Nephron progenitor cell (in vitro differentiated cells): ENCODE results near the gene TTC39B.
A peak's percentile ranks its signal among the peaks of the same experiment; 100 is the strongest.
"Not testable (repeated sequence)": the region's sequence is repeated elsewhere in the genome, so short reads cannot be mapped to it uniquely, and the experiment has no call there.

Experiments
- DNase-seq: peaks from one replicate; pipeline ENCODE4 v3.0.0; 2021
- H3K27ac Mint-ChIP-seq: 2 replicates; pipeline ENCODE4 v1.8.0; 2021; ENCODE audit warnings: mild to moderate bottlenecking, moderate library complexity, mixed read lengths
- H3K27me3 Mint-ChIP-seq: 2 replicates; pipeline ENCODE4 v1.8.0; 2021; ENCODE audit warnings: mild to moderate bottlenecking, low read depth, mixed read lengths; ENCODE audit not compliant: poor library complexity
- H3K36me3 Mint-ChIP-seq: 2 replicates; pipeline ENCODE4 v1.8.0; 2021; ENCODE audit warnings: low read depth, mixed read lengths
- H3K4me1 Mint-ChIP-seq: 2 replicates; pipeline ENCODE4 v1.8.0; 2021; ENCODE audit warnings: mixed read lengths
- H3K4me3 Mint-ChIP-seq: 2 replicates; pipeline ENCODE4 v1.8.0; 2021; ENCODE audit warnings: mild to moderate bottlenecking, moderate library complexity, mixed read lengths
- H3K9me3 Mint-ChIP-seq: 2 replicates; pipeline ENCODE4 v1.8.0; 2021; ENCODE audit warnings: mild to moderate bottlenecking, moderate library complexity, mixed read lengths
- TF ChIP-seq, protein P1 (sequence below): fragments of 200-600 bp; sonication (generic); IDR thresholded peaks from 2 replicates; pipeline ENCODE4 v1.5.0; 2021; ENCODE audit warnings: antibody characterized with exemption

Gene TTC39B

DNA sequence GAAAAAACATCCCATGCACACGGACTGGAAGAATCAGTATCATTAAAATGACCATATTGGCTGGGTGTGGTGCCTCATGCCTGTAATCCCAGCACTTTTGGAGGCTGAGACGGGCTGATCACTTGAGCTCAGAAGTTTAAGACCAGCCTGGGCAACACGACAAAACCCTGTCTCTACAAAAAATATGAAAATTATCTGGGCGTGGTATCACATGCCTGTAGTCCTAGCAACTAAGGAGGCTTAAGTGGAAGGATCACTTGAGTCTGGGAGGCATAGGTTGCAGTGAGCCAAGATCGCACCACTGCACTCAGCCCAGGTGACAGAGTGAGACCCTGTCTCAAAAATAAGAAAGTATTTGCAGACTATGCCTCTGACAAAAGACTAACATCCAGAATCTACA is 68.4 kb downstream of the TTC39B start:
- no peak for DNase-seq
- Mint-ChIP-seq H3K9me3 (peaks cover 51% of the 10 kb centered on the region), H3K4me1 (no peaks in the 10 kb centered on the region), H3K27ac (no peak overlapping the region), H3K4me3 (no peak overlapping the region), H3K27me3 (peaks cover 5% of the 10 kb centered on the region), H3K36me3 (peaks cover 44% of the 10 kb centered on the region)
- TF ChIP-seq, protein P1, sequence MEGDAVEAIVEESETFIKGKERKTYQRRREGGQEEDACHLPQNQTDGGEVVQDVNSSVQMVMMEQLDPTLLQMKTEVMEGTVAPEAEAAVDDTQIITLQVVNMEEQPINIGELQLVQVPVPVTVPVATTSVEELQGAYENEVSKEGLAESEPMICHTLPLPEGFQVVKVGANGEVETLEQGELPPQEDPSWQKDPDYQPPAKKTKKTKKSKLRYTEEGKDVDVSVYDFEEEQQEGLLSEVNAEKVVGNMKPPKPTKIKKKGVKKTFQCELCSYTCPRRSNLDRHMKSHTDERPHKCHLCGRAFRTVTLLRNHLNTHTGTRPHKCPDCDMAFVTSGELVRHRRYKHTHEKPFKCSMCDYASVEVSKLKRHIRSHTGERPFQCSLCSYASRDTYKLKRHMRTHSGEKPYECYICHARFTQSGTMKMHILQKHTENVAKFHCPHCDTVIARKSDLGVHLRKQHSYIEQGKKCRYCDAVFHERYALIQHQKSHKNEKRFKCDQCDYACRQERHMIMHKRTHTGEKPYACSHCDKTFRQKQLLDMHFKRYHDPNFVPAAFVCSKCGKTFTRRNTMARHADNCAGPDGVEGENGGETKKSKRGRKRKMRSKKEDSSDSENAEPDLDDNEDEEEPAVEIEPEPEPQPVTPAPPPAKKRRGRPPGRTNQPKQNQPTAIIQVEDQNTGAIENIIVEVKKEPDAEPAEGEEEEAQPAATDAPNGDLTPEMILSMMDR: no peak

DNA sequence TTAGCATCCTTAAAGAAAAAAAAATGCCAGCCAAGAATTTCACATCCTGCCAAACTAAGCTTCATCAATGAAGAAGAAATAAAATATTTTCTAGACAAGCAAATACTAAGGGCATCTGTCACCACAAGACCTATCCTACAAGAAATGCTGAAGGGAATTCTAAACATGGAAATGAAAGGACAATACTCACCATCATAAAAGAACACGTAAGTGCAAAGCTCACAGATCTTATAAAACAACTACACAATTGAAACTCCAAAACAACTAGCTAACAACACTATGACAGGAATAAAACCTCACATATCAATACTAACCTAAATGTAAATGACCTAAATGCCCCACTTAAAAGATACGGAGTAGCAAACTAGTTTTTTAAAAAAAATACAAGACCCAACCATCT is 71.4 kb downstream of the TTC39B start:
- TF ChIP-seq, protein P1: no peak
- Mint-ChIP-seq H3K4me1 (no peaks in the 10 kb centered on the region), H3K9me3 (peaks cover 74% of the 10 kb centered on the region), H3K36me3 (peaks cover 59% of the 10 kb centered on the region), H3K27me3 (no peaks in the 10 kb centered on the region), H3K27ac (no peak overlapping the region), H3K4me3 (no peak overlapping the region)
- no peak for DNase-seq

DNA sequence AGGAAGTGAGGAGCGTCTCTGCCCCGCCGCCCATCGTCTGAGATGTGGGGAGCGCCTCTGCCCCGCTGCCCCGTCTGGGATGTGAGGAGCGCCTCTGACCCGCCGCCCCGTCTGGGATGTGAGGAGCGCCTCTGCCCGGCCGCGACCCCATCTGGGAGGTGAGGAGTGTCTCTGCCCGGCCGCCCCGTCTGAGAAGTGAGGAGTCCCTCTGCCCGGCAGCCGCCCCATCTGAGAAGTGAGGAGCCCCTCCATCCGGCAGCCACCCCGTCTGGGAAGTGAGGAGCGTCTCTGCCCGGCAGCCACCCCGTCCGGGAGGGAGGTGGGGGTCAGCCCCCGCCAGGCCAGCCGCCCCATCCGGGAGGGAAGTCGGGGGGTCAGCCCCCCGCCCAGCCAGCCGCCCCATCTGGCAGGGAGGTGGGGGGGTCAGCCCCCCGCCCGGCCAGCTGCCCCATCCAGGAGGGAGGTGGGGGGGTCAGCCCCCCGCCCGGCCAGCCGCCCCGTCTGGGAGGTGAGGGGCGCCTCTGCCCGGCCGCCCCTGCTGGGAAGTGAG is 73.0 kb downstream of the TTC39B start:
- H3K27ac Mint-ChIP-seq, H3K27me3 Mint-ChIP-seq: not testable (repeated sequence)

DNA sequence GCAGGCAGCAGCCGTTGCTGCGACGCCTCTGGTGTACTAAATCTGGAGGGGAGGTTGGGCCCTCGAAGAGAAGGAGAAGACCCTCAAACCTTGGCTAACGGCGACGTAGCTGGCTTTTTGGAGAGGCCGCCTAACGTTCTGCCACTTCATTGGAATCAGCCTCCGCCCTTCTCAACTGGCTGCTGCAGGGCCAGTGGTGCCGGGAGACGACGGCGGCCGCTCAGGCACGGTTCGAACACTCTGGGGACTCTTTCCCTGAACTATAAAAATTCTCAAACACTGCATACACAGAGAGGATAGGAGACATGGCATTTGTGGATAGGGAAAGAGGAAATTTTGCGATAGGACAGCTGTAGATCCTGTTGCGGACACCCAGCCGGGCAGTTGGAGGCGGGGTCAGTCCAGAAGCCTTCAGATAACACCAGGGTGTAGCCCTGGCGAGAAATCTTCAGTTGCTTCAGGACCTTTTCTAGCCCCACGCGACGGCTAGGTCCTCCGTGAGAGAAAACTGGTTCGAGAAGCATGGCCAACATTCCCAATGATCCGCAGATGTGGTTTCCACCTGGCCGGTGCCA is 74.2 kb downstream of the TTC39B start:
- peak; percentile 12 for DNase-seq
- not testable (repeated sequence) for H3K4me3 Mint-ChIP-seq, H3K27ac Mint-ChIP-seq, H3K27me3 Mint-ChIP-seq, H3K4me1 Mint-ChIP-seq
- peaks cover 57% of the 10 kb centered on the region for H3K9me3 Mint-ChIP-seq
- H3K36me3 Mint-ChIP-seq: peaks cover 42% of the 10 kb centered on the region

More for the DNA sequence above, 73.0 kb downstream of the TTC39B start:
- Mint-ChIP-seq H3K36me3 (peaks cover 54% of the 10 kb centered on the region), H3K9me3 (peaks cover 69% of the 10 kb centered on the region)
- not testable (repeated sequence) for H3K4me1 Mint-ChIP-seq, H3K4me3 Mint-ChIP-seq, DNase-seq

DNA sequence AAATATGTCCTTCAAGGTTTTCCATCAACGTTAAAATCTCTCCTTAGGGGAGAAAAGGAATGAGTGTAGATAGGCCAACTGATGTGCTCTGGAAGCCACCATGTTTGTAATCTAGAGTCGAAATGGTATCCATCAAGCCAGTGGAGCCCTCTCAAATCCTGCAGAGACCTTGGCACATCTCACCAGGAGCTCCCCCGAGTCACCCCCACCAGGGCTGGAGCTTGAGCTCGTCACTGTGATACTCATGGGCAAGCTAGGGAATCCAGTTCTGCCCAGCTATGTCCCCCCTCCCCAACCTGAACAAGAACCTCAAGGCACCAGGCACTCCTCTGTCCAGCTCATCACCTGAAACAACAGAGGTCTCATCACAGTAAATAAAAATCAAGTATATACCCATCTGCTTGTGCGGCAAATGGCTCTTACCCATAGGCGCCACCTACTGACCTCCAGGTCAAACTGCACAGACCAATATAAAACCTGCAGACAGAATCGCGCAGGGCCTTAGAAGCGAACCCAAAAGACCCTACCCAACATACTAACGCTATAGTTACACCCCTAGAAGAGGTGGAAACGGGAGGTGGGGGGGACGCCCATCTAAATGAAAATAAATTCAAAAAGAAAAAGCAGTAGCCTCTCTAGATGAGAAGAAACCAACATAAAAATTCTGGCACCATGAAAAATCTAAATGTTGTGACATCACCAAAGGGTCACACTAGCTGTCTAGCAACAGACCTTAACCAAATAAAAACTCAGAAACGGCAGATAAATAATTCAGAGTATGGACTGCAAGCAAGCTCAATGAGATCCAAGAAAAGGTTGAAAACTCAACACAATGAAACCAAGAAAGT is 75.0 kb downstream of the TTC39B start:
- H3K27me3 Mint-ChIP-seq: no peaks in the 10 kb centered on the region
- no peaks in the 10 kb centered on the region for H3K4me1 Mint-ChIP-seq
- H3K36me3 Mint-ChIP-seq: peaks cover 34% of the 10 kb centered on the region

DNA sequence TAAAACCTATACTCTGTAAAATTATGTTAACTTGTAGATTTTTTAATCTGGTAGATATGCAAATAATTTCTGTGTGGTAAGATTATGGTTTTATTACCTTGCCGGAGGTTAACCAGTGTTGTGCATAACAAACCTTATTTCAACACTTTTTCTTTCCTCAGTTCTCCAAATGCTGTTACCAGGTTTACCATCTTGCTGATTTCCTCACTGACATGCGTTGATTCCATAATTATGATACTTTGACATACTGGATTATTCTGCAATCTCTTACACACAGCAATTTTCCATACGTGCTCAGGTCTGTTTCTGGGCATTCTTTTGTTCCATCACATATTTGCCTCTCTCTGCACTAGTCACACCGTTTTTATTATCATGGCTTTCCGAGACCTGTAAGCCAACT is 77.6 kb downstream of the TTC39B start:
- Mint-ChIP-seq H3K9me3 (peaks cover 24% of the 10 kb centered on the region), H3K4me1 (no peaks in the 10 kb centered on the region), H3K27ac (no peak overlapping the region)

More for the DNA sequence above, 75.0 kb downstream of the TTC39B start:
- H3K4me3 Mint-ChIP-seq: no peak overlapping the region
- H3K27ac Mint-ChIP-seq: no peak overlapping the region
- H3K9me3 Mint-ChIP-seq: peaks cover 49% of the 10 kb centered on the region
- TF ChIP-seq, protein P1: peak; percentile 46
- peak; percentile 12 for DNase-seq

More for the DNA sequence above, 77.6 kb downstream of the TTC39B start:
- DNase-seq: no peak
- no peak overlapping the region for H3K4me3 Mint-ChIP-seq
- H3K27me3 Mint-ChIP-seq: no peaks in the 10 kb centered on the region
- peaks cover 16% of the 10 kb centered on the region for H3K36me3 Mint-ChIP-seq
- TF ChIP-seq, protein P1: no peak
